GM12801 (cell line): Measurements from ENCODE around the gene ZNF260.

ENCODE experiments used
- CTCF ChIP-seq: IDR thresholded peaks from one replicate; pipeline ENCODE4 v1.5.1; 2011; ENCODE audit warnings: control low read depth; ENCODE audit not compliant: insufficient read length; ENCODE audit errors: extremely low read depth

The ZNF260 gene

GRCh38 chr19:36564391-36564790 is 36.3 kb upstream of the ZNF260 start:
- TF ChIP-seq CTCF: no peak

- no peak for TF ChIP-seq CTCF
These were observed 19.1 kb upstream of the ZNF260 start for GRCh38 chr19:36547001-36547732.

- no peak for TF ChIP-seq CTCF
These were observed 949 bp upstream of the ZNF260 start for GRCh38 chr19:36528921-36529518.

- TF ChIP-seq CTCF: no peak
These were observed 238 bp downstream of the ZNF260 start for GRCh38 chr19:36527873-36528193.

GRCh38 chr19:36527341-36527740 is 730 bp downstream of the ZNF260 start:
- no peak for TF ChIP-seq CTCF

GRCh38 chr19:36526581-36526980 is 1.5 kb downstream of the ZNF260 start:
- no peak for TF ChIP-seq CTCF

GRCh38 chr19:36524617-36525016 is 3.5 kb downstream of the ZNF260 start:
- no peak for TF ChIP-seq CTCF
